GM12872 (cell line): Measurements from ENCODE around the gene C5orf52.

Source experiments
- TF ChIP-seq, protein P1 (sequence below): IDR thresholded peaks from 3 replicates; pipeline ENCODE4 v1.5.1; 2011; ENCODE audit warnings: low read depth, mild to moderate bottlenecking, low read length, moderate library complexity; ENCODE audit not compliant: insufficient read depth

The C5orf52 gene

GRCh38 chr5:157710431-157710830, 39.1 kb downstream of the C5orf52 start:
- TF ChIP-seq, protein P1, sequence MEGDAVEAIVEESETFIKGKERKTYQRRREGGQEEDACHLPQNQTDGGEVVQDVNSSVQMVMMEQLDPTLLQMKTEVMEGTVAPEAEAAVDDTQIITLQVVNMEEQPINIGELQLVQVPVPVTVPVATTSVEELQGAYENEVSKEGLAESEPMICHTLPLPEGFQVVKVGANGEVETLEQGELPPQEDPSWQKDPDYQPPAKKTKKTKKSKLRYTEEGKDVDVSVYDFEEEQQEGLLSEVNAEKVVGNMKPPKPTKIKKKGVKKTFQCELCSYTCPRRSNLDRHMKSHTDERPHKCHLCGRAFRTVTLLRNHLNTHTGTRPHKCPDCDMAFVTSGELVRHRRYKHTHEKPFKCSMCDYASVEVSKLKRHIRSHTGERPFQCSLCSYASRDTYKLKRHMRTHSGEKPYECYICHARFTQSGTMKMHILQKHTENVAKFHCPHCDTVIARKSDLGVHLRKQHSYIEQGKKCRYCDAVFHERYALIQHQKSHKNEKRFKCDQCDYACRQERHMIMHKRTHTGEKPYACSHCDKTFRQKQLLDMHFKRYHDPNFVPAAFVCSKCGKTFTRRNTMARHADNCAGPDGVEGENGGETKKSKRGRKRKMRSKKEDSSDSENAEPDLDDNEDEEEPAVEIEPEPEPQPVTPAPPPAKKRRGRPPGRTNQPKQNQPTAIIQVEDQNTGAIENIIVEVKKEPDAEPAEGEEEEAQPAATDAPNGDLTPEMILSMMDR: no peak

DNA sequence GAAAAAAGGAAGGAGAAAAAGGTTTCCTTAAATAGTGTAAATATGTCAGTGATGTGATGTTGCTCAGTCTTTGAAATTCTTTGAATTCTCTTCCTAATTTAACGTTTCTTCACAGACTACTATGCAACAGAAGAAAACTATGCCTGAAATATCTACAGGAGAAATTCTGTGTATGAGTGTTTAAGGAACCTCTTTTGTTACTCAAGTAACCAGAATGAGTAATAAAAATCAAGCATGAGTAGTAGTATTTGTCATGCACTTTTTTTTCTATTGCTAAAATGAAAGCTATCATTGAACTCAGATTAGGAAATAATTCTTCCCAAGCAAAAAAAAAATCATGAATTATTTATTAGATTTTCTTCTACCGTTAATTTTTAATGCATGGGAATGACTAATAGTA, 39.5 kb downstream of the C5orf52 start:
- TF ChIP-seq, protein P1: no peak

DNA sequence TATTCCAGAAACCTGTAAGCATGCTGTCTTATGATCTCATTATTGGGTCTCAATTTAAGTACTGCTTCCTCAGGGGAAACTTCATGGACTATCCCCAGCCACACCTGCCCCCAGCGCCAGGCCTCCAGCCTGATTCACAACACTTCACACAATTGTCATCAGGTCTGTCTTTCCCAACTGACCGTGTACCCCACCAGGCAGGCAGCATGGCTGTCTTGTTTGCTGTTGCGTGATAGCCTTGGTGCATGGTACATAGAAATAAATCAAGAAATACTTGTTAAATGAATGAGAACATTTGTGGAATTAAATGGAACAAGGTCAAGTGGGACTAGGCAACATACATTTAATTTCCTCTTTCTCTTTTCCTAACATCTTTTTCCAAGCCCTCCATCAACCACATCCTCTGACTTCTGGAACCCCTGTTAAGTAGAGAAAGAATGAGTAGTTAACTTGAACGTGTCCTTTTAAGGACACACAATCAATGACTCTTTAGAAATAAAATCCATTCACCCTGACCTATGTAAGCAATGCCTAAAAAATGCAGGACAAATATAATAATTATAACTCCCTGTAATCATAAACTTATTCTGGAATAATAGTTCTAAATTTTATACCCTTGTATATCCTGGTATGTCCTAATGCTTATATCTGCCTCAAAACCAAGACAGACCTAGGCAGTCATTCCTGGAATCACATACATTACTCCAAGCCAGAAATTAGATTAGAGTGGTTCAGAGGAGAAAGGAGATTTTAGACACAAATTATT, 42.7 kb downstream of the C5orf52 start:
- TF ChIP-seq, protein P1: no peak

DNA sequence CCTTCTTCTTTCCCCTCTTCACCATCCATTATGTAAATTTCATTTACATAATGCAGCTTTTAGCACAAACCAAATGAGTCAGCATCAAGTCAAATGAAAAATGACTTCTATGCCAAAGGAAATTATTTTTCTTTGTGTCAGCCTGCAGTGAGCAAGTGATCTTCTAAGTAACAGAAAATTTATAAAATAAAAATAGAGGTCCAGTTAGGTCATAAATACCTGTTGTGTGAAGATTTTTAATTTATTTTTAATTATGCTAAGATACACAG, 43.2 kb downstream of the C5orf52 start:
- TF ChIP-seq, protein P1: no peak

- TF ChIP-seq, protein P1: peak; percentile 53
Measured at GRCh38 chr5:157718519-157718918, 47.2 kb downstream of the C5orf52 start.

DNA sequence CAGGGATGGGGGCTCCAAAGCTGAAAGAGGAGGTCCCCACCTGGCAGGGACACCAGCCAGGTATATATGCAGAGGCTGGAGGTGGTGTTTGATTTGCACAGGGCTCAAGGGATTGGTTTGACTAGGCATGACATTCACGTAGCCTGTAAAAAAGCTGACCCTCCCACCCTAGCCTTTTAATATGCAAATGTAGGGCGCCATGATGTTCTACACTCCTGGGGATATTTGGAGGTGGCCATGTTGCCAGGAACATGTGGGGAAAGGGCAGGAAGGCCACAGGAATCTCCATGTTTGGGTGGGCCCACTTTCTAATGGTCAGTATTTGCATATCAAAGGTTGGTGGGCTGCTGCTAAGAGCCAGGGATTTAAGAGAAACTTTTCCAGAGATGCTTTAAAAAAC, 47.9 kb downstream of the C5orf52 start:
- TF ChIP-seq, protein P1: no peak

- TF ChIP-seq, protein P1: no peak
Measured at GRCh38 chr5:157721159-157721558, 49.8 kb downstream of the C5orf52 start.
